HEK293T (cell line): ENCODE data around the gene MIPOL1.

Experiments used
- ARNT ChIP-seq: fragments of 450-650 bp; IDR thresholded peaks from 2 replicates; pipeline ENCODE4 v1.6.1; 2017; ENCODE audit warnings: mild to moderate bottlenecking
- CTBP1 ChIP-seq: fragments of 450-650 bp; IDR thresholded peaks from 2 replicates; pipeline ENCODE4 v1.6.1; 2016; ENCODE audit warnings: borderline replicate concordance
- ELF4 ChIP-seq: fragments of 450-650 bp; IDR thresholded peaks from 2 replicates; pipeline ENCODE4 v1.6.1; 2017; ENCODE audit warnings: antibody characterized with exemption
- FOXA1 ChIP-seq: fragments of 450-650 bp; IDR thresholded peaks from 2 replicates; pipeline ENCODE4 v1.6.1; 2016; ENCODE audit warnings: mild to moderate bottlenecking
- FOXK2 ChIP-seq: fragments of 450-650 bp; IDR thresholded peaks from 2 replicates; pipeline ENCODE4 v1.6.1; 2016; ENCODE audit warnings: mild to moderate bottlenecking
- FOXM1 ChIP-seq: fragments of 450-650 bp; IDR thresholded peaks from 2 replicates; pipeline ENCODE4 v1.6.1; 2017; ENCODE audit warnings: mild to moderate bottlenecking, borderline replicate concordance
- SP1 ChIP-seq: fragments of 450-650 bp; IDR thresholded peaks from 2 replicates; pipeline ENCODE4 v1.6.1; 2017

DNA sequence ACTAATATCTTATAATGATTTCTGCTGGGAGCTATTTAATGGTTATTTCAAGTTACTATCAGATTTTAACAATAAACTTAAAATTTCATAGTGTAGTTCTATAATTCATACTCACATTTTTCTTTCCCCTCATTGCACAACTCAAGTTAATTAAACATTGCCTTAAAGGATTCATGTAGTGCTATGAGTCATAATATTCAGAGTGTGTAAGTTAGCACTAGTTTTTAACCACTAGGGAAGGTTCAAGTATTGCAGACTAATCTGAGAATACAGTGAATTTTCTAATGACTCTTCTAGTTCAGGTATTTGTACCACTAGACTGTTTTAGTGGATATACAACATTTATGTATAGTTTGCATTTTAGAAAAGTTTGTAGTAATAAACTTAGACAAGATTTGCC lies 347.4 kb downstream of the MIPOL1 start:
- TF ChIP-seq FOXA1: no peak
- no peak for TF ChIP-seq FOXK2
- TF ChIP-seq SP1: no peak
- TF ChIP-seq ARNT: no peak
- TF ChIP-seq CTBP1: no peak
- TF ChIP-seq FOXM1: no peak
- no peak for TF ChIP-seq ELF4
